NCI-H2196 treated with DMSO at 0.1 percent for 48 hours (cell line): ENCODE results near the gene NPHS2.
"Not testable (repeated sequence)": the region's sequence is repeated elsewhere in the genome, so short reads cannot be mapped to it uniquely, and the experiment has no call there.

Source experiments
- DNase-seq: peaks from one replicate; lab custom pipeline; 2025; ENCODE audit not compliant: unreplicated experiment; lab: John Stamatoyannopoulos, UW

Gene NPHS2

DNA sequence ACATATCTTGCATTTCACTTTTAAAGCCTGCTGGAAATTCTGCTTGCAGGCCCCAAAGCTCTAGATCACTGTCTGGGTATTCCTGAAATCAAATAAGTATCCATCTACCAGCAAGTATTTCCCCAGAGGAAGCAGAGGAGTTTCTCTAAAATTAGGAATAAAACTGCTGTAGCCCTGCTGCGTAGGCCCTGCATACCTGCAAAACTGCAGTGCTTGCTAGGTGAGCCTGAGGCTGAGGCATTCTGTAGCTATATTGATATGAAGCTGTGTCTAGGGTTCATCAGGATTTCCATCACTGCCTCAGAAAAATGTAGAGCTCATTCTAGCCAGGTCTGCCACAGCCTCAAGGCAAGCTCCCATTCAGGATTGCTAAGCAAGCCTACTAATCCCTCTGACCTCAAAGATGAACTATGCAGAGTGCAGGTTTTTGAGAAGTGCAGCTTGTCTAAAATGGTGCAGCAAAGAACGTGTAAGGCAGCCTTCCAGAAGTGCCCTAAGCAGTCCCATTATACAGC lies 28.7 kb downstream of the NPHS2 start:
- DNase-seq, result no peak

DNA sequence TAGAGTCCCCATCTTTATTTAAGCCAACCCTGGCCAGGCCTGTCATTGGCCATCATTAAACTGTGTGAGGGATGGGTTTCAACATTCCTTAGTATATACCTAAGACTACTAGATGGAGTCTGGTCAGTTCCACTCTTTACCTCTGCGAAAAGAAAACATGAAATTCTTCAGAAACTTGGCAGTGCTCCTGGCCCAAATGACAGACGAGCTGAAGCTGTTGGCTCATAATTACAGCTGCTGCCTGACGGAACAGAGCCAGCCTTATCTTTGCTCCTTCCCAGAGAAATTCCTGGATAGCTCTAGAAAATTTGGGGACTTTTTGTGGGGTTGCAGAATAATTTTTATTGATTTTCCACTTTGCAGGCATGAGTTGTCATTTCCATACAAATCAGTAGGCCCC lies 30.4 kb downstream of the NPHS2 start:
- no peak for DNase-seq

DNA sequence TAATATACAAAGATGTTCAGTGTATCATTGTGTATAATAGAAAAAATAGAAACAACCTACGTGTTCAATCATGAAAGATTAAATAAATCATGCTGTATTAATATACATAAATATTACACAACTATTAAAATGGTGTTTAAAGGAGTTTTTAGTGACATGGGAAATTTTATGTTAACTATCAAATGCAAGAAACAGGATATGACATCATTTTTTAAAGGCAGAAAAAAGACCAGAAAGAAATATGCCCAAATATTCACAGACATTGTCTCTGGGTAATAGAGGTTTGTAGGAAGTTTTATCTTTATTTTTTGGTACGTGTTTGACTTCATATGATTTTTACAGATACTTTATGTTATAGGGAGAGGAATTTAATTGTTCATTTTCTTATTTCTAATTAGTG lies 34.0 kb downstream of the NPHS2 start:
- DNase-seq, result no peak

DNA sequence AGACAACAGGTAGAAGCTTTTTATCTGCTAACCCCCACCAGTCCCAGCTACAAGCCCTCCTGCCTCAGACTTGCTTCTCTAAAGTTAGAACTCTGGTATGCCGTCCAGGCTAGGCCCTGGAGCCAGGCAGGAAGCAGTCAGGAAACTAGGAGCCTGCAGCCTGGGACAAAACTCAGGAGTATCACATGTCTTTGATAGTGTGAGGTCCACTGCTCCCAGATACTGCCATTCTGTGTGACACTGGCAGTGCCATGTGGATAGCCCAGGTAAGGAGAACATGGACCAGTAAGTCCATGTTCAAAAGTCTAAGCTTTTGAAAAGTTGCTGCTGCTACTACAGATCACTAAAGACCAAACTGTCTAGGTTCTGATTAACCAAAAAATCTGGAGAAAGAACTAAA lies 45.4 kb downstream of the NPHS2 start:
- no peak for DNase-seq

DNA sequence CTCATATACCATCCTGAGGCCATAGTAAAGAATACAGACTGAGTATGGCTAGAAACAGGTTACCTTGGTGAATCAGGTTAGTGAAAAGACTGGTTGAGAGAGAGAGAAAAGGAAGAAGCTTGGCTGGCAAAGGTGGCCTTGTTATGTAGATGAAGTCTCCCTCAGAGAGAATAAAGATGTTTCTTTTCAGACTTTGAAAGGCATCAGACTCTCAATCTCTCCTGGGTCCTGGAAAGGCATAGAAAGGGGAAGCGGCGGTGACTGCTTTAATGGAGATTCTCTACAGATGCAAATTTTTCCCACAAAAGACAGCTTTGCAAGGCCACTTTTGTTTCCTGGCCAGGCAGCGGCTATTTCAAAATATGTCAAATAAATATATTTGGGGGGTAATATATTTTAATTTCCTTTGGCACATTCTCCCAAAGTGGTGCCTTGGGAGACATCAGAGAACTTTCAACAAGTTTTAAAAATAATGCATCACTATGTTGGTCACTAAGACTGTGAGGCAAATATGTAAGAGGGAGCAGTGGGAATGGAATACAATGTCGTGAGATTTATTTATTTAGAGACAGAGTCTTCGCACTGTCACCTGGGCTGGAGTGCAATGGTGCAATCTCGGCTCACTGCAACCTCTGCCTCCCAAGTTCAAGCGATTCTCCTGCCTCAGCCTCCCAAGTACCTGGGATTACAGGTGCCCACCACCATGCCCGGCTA lies 46.1 kb downstream of the NPHS2 start:
- no peak for DNase-seq

DNA sequence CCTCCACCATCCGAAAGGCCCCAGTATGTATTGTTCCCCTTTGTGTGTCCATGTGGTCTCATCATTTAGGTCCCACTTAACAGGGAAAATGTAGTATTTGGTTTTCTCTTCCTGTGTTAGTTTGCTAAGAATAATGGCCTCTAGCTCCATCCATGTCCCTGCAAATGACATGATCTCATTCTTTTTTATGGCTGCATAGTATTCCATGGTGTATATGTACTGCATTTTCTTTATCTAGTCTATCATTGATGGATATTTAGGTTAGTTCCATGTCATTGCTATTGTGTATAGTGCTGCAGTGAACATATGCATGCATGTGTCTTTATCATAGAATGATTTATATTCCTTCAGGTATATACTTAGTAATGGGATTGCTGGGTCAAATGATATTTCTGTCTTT lies 57.2 kb downstream of the NPHS2 start:
- DNase-seq, result not testable (repeated sequence)

DNA sequence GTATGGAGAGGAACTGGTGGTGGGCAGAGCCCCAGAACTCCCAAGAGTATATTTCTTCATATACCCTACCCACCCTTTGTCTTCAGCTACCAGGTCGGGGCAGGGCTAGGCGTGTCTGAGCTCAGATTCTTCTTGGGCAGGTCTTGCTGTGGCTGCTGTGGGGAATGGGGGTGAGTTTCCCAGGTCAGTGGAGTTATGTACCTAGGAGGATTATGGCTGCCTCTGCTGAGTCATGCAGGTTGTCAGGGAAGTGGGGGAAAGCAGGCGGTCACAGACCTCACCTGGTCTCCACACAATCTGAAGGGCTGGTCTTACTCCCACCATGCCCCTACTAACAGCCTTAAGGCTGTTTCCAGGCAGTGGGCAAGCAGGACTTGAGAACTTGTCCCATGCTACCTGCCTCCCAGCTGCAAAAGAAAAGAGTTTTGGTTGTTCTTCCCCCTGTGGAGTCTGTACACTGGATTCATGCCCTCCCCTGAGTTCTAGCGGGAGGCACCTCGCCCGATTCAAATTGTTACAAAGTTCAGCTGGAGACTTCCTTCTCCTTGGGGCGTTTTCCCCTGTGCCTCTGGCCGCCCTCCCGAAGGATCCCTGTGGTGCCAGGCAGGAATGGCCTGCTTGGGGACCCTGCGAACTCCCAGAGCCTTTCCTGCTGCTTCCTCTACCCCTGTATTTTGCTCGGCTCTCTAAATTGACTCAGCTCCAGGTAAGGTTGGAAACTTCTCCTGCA lies 58.6 kb downstream of the NPHS2 start:
- DNase-seq, result no peak

DNA sequence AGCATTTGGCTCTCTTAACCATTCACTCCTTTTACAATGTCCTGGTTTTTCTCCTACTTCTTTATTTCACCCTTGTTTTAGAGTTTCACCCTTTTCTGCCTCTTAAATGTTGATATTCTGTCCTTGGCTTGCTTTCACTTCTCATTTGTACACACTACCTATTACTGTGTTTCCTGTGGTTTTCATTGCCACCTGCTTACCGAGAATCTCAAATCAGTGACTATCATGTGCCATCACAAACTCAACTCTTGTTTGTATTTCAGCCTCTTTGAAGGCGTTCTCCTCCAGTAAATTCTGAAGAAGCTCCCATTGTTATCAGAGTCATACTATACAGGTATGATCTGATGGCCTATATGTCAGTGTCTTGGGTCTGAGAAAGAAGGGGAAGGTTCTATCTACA lies 65.7 kb downstream of the NPHS2 start:
- DNase-seq, result no peak

DNA sequence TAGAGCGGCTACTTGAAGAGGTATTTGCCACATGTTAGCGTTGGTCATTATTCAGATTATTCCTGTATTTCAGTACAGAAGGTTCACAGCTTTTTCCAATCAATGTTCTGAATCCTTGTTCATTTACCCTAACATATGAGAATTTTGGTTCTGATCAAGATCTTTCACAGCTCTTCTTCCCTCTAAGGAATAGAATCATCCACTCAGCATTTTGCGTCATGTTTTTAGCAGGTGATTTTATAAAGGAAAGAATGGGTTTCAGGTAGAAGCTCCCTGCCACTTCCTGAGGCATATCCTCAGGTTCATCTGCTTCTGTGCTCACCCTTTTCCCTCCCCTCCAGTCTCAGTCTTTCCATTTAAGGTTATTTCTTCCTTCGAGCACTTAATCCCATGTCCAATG lies 66.4 kb downstream of the NPHS2 start:
- DNase-seq, result no peak

DNA sequence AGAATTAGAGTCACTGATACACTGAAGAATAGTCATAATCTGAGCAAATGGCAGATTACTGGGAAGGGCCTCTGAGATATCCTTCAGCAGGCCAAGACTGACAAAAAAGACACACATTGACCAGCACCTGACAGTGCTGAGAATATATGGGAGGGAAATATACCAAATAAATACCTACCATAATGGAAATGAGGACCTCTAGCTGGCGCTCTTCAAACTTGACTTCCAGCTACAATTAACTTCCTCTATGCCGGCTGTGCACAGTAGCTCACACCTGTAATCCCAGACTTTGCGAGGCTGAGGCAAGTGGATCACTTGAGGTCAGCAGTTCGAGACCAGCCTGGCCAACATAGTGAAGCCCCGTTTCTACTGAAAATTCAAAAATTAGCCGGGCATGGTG lies 69.5 kb downstream of the NPHS2 start:
- DNase-seq, result no peak
